ENCODE data around the gene CREBBP.

The CREBBP gene

GRCh38 chr16:3865241-3865640 lies 15.3 kb downstream of the CREBBP start:
- Histone ChIP-seq H3K4me3 (no peak overlapping the region), H3K9me3 (replicated peaks in 1 of 11) (no peaks in the 10 kb centered on the region), H3K4me1 (peaks cover 67 to 99% (median 88%) of the 10 kb centered on the region in 10 experiments), H3K36me3 (peaks cover 0 to 26% (median 15%) of the 10 kb centered on the region in 11 experiments; a peak in 12 of 22 replicates), H3K27ac (no peak overlapping the region), H3K27me3 (no peaks in the 10 kb centered on the region), H4K20me1 (peaks cover 100% of the 10 kb centered on the region in 11 experiments), H3K9ac (no peak overlapping the region), H3K4me2 (peak overlapping the region; percentile 37 to 88 (median 72); a peak in 20 of 22 replicates)
- TF ChIP-seq Cebpa-rat (IDR thresholded peaks at IDR 0.05), result no peak

GRCh38 chr16:3864562-3864961 lies 16.0 kb downstream of the CREBBP start:
- H3K4me2 ChIP-seq, result peak overlapping the region; percentile 55 to 90 (median 75)
- no peaks in the 10 kb centered on the region for H3K27me3 ChIP-seq
- H4K20me1 ChIP-seq, result peaks cover 100% of the 10 kb centered on the region in 11 experiments
- peaks cover 72 to 100% (median 91%) of the 10 kb centered on the region in 10 experiments for H3K4me1 ChIP-seq
- H3K4me3 ChIP-seq, result no peak overlapping the region
- H3K36me3 ChIP-seq, result peaks cover 0 to 32% (median 19%) of the 10 kb centered on the region in 11 experiments; a peak in 14 of 22 replicates
- 0 out of 22 replicates have a peak overlapping the region, but pooled peaks of 1 of the 11 experiments have one; percentile 34 for H3K27ac ChIP-seq
- no peaks in the 10 kb centered on the region for H3K9me3 ChIP-seq (replicated peaks in 1 of 11)
- H3K9ac ChIP-seq, result no peak overlapping the region
- TF ChIP-seq Cebpa-rat (IDR thresholded peaks at IDR 0.05), result no peak

GRCh38 chr16:3863587-3863986 lies 16.9 kb downstream of the CREBBP start:
- no peak for TF ChIP-seq Cebpa-rat (IDR thresholded peaks at IDR 0.05)
- peak overlapping the region; percentile 55 to 90 (median 75) for H3K4me2 ChIP-seq
- peaks cover 74 to 100% (median 91%) of the 10 kb centered on the region in 10 experiments for H3K4me1 ChIP-seq
- H3K27me3 ChIP-seq, result no peaks in the 10 kb centered on the region
- no peak overlapping the region for H3K4me3 ChIP-seq
- H3K36me3 ChIP-seq, result peaks cover 0 to 29% (median 15%) of the 10 kb centered on the region in 11 experiments; a peak in 13 of 22 replicates
- peak overlapping the region in 2 of 11 experiments; percentile 16 to 41; a peak in 4 of 22 replicates for H3K9ac ChIP-seq
- no peaks in the 10 kb centered on the region for H3K9me3 ChIP-seq (replicated peaks in 1 of 11)
- peaks cover 97 to 100% (median 100%) of the 10 kb centered on the region in 11 experiments for H4K20me1 ChIP-seq
- H3K27ac ChIP-seq, result peak overlapping the region in 5 of 11 experiments; percentile 2 to 34 (median 8); a peak in 6 of 22 replicates

- Histone ChIP-seq H3K4me2 (peak overlapping the region; percentile 65 to 90 (median 78)), H3K4me3 (peak overlapping the region in 4 of 10 experiments; percentile 1 to 25 (median 12); a peak in 3 of 20 replicates), H3K27ac (peak overlapping the region in 10 of 11 experiments; percentile 25 to 73 (median 44); a peak in 16 of 22 replicates)
Measured at GRCh38 chr16:3861808-3862451, 18.6 kb downstream of the CREBBP start.

GRCh38 chr16:3859889-3860288 lies 20.6 kb downstream of the CREBBP start:
- H3K4me2 ChIP-seq, result peak overlapping the region; percentile 62 to 90 (median 80); a peak in 19 of 22 replicates
- peaks cover 97 to 100% (median 100%) of the 10 kb centered on the region in 11 experiments for H4K20me1 ChIP-seq

More at GRCh38 chr16:3861808-3862451, 18.6 kb downstream of the CREBBP start:
- Histone ChIP-seq H3K9ac (peak overlapping the region in 7 of 11 experiments; percentile 11 to 48 (median 34); a peak in 9 of 22 replicates), H4K20me1 (peaks cover 97 to 100% (median 100%) of the 10 kb centered on the region in 11 experiments), H3K27me3 (no peaks in the 10 kb centered on the region), H3K36me3 (peaks cover 0 to 34% (median 12%) of the 10 kb centered on the region in 11 experiments; a peak in 12 of 22 replicates), H3K9me3 (replicated peaks in 1 of 11) (no peaks in the 10 kb centered on the region), H3K4me1 (peaks cover 87 to 100% (median 99%) of the 10 kb centered on the region in 10 experiments)
- TF ChIP-seq Cebpa-rat (IDR thresholded peaks at IDR 0.05), result no peak

GRCh38 chr16:3858801-3859200 lies 21.7 kb downstream of the CREBBP start:
- Histone ChIP-seq H3K36me3 (peaks cover 0 to 36% (median 28%) of the 10 kb centered on the region in 11 experiments; a peak in 18 of 22 replicates), H3K27ac (peak overlapping the region in 9 of 11 experiments; percentile 12 to 79 (median 69); a peak in 14 of 22 replicates), H3K4me1 (peaks cover 89 to 100% (median 100%) of the 10 kb centered on the region in 10 experiments), H3K27me3 (no peaks in the 10 kb centered on the region), H3K4me2 (peak overlapping the region in 10 of 11 experiments; percentile 62 to 90 (median 80); a peak in 18 of 22 replicates), H4K20me1 (peaks cover 97 to 100% (median 100%) of the 10 kb centered on the region in 11 experiments), H3K4me3 (peak overlapping the region in 2 of 10 experiments; percentile 22 to 31; a peak in 3 of 20 replicates), H3K9me3 (replicated peaks in 1 of 11) (no peaks in the 10 kb centered on the region), H3K9ac (peak overlapping the region in 4 of 11 experiments; percentile 2 to 56 (median 33); a peak in 5 of 22 replicates)
- TF ChIP-seq Cebpa-rat (IDR thresholded peaks at IDR 0.05), result no peak

More at GRCh38 chr16:3859889-3860288, 20.6 kb downstream of the CREBBP start:
- H3K9ac ChIP-seq, result no peak overlapping the region
- no peak for TF ChIP-seq Cebpa-rat (IDR thresholded peaks at IDR 0.05)
- no peaks in the 10 kb centered on the region for H3K27me3 ChIP-seq
- peaks cover 0 to 34% (median 22%) of the 10 kb centered on the region in 11 experiments; a peak in 14 of 22 replicates for H3K36me3 ChIP-seq
- H3K4me3 ChIP-seq, result no peak overlapping the region
- H3K27ac ChIP-seq, result peak overlapping the region in 8 of 11 experiments; percentile 9 to 79 (median 70); a peak in 10 of 22 replicates
- peaks cover 96 to 100% (median 100%) of the 10 kb centered on the region in 10 experiments for H3K4me1 ChIP-seq
- no peaks in the 10 kb centered on the region for H3K9me3 ChIP-seq (replicated peaks in 1 of 11)

GRCh38 chr16:3857189-3858043 lies 23.1 kb downstream of the CREBBP start:
- Histone ChIP-seq H3K4me1 (peaks cover 75 to 100% (median 90%) of the 10 kb centered on the region in 10 experiments), H3K27me3 (no peaks in the 10 kb centered on the region), H4K20me1 (peaks cover 97 to 100% (median 100%) of the 10 kb centered on the region in 11 experiments), H3K9ac (peak overlapping the region; percentile 8 to 62 (median 43); a peak in 16 of 22 replicates), H3K4me2 (peak overlapping the region; percentile 54 to 90 (median 79)), H3K36me3 (peaks cover 0 to 44% (median 34%) of the 10 kb centered on the region in 11 experiments; a peak in 18 of 22 replicates), H3K9me3 (replicated peaks in 1 of 11) (no peaks in the 10 kb centered on the region), H3K27ac (peak overlapping the region; percentile 44 to 79 (median 67)), H3K4me3 (peak overlapping the region in 3 of 10 experiments; percentile 13 to 31 (median 18); a peak in 3 of 20 replicates)
- peak in 9 of 11 experiments; percentile 49 to 89 (median 72); a peak in 15 of 22 replicates for TF ChIP-seq Cebpa-rat (IDR thresholded peaks at IDR 0.05)
